ENCODE data around the gene PCDHGA1.
"Not testable (repeated sequence)": the region's sequence is repeated elsewhere in the genome, so short reads cannot be mapped to it uniquely, and the experiment has no call there.

Gene PCDHGA1

GRCh38 chr5:141383345-141383744 lies 53.0 kb downstream of the PCDHGA1 start:
- DNase-seq, result no peak

GRCh38 chr5:141384471-141385267 lies 54.4 kb downstream of the PCDHGA1 start:
- DNase-seq, result no peak

- peak in 1 of 2 donors; percentile 43 for DNase-seq
Measured at GRCh38 chr5:141387557-141388311, 57.4 kb downstream of the PCDHGA1 start, which contains the start of gene PCDHGB4. Gene PCDHGB4, plus strand, starts transcription at chr5:141387698. Its CDS starts 187 bp downstream, at chr5:141387885.

GRCh38 chr5:141388661-141389060 lies 58.3 kb downstream of the PCDHGA1 start:
- no peak for DNase-seq

GRCh38 chr5:141389153-141390042 lies 59.1 kb downstream of the PCDHGA1 start:
- DNase-seq, result no peak

GRCh38 chr5:141392429-141393198 lies 62.3 kb downstream of the PCDHGA1 start, which contains the start of gene PCDHGA8:
Gene PCDHGA8, plus strand, starts transcription at chr5:141392633. Its CDS starts 181 bp downstream, at chr5:141392814.
- no peak for DNase-seq

GRCh38 chr5:141393267-141393666 lies 63.0 kb downstream of the PCDHGA1 start:
- DNase-seq, result no peak

GRCh38 chr5:141394401-141395187 lies 64.3 kb downstream of the PCDHGA1 start:
- DNase-seq, result not testable (repeated sequence)

GRCh38 chr5:141397756-141398551 lies 67.6 kb downstream of the PCDHGA1 start, which contains the start of gene PCDHGB5:
Gene PCDHGB5, plus strand, starts transcription at chr5:141397947. Its CDS starts 181 bp downstream, at chr5:141398128.
- DNase-seq, result peak; percentile 36 to 58

GRCh38 chr5:141398608-141399007 lies 68.3 kb downstream of the PCDHGA1 start:
- no peak for DNase-seq

GRCh38 chr5:141399555-141400258 lies 69.4 kb downstream of the PCDHGA1 start:
- no peak for DNase-seq

GRCh38 chr5:141402553-141403243 lies 72.4 kb downstream of the PCDHGA1 start, which contains the start of gene PCDHGA9:
Gene PCDHGA9, plus strand, starts transcription at chr5:141402778. Its CDS starts 175 bp downstream, at chr5:141402953.
- DNase-seq, result no peak

GRCh38 chr5:141403387-141403786 lies 73.1 kb downstream of the PCDHGA1 start:
- no peak for DNase-seq

GRCh38 chr5:141407790-141408505 lies 77.6 kb downstream of the PCDHGA1 start, which contains the start of gene PCDHGB6:
Gene PCDHGB6, plus strand, starts transcription at chr5:141408021. Its CDS starts 182 bp downstream, at chr5:141408203.
- peak; percentile 49 to 61 for DNase-seq

- no peak for DNase-seq
Measured at GRCh38 chr5:141409598-141410306, 79.4 kb downstream of the PCDHGA1 start.

GRCh38 chr5:141411575-141411974 lies 81.3 kb downstream of the PCDHGA1 start:
- no peak for DNase-seq
